NCI-H510A treated with DMSO at 0.1 percent for 48 hours (cell line): ENCODE results near the gene IBA57.

Experiments
- DNase-seq: peaks from one replicate; lab custom pipeline; 2025; lab: John Stamatoyannopoulos, UW

The IBA57 gene

DNA sequence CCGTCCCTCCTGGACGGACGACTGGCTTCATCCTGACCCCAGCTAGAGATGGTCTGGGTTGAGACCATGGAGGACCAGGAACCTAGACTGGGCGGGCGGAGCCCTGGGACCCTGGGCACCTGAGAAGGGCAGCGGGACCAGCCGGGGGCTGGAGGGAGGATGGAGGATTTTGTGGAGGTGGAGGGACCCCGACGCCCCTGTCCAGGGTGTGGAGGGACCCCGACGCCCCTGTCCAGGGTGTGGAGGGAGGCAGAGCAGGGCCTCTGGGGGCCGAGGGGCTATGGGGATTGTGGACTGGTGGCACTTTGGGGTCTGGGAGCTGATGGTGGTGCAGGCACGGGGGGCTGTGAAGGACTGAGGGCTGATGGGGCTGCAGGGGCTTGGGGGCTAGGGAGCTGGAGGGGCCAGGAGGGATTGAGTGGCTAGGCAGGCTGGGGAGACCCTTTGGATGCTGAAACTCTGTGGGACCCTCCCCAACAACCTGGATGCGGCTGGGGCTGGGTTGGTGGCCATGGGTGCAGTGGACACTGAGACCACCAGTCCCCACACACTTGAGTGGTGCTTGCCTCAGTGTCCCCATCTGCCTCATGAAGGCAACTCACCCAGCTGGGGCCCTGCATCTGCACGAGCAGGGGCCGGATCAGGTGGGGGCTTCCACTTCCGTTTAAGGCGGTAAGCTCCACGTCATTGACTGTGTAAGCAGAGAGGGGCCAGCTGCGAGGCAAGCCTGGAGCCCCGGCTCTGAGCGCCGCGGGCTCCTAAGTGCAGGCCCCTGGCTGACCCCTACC, 8.5 kb upstream of the IBA57 start:
- DNase-seq = no peak

DNA sequence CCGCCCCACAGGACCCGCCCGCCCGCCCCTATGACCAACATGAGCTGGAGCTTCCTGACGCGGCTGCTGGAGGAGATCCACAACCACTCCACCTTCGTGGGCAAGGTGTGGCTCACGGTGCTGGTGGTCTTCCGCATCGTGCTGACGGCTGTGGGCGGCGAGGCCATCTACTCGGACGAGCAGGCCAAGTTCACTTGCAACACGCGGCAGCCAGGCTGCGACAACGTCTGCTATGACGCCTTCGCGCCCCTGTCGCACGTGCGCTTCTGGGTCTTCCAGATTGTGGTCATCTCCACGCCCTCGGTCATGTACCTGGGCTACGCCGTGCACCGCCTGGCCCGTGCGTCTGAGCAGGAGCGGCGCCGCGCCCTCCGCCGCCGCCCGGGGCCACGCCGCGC, 7.9 kb upstream of the IBA57 start:
- DNase-seq = no peak

DNA sequence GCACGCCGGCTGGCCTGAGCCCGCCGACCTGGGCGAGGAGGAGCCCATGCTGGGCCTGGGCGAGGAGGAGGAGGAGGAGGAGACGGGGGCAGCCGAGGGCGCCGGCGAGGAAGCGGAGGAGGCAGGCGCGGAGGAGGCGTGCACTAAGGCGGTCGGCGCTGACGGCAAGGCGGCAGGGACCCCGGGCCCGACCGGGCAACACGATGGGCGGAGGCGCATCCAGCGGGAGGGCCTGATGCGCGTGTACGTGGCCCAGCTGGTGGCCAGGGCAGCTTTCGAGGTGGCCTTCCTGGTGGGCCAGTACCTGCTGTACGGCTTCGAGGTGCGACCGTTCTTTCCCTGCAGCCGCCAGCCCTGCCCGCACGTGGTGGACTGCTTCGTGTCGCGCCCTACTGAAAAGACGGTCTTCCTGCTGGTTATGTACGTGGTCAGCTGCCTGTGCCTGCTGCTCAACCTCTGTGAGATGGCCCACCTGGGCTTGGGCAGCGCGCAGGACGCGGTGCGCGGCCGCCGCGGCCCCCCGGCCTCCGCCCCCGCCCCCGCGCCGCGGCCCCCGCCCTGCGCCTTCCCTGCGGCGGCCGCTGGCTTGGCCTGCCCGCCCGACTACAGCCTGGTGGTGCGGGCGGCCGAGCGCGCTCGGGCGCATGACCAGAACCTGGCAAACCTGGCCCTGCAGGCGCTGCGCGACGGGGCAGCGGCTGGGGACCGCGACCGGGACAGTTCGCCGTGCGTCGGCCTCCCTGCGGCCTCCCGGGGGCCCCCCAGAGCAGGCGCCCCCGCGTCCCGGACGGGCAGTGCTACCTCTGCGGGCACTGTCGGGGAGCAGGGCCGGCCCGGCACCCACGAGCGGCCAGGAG, 7.2 kb upstream of the IBA57 start:
- DNase-seq = no peak

GRCh38 chr1:228159008-228159665, 6.5 kb upstream of the IBA57 start:
- no peak for DNase-seq

DNA sequence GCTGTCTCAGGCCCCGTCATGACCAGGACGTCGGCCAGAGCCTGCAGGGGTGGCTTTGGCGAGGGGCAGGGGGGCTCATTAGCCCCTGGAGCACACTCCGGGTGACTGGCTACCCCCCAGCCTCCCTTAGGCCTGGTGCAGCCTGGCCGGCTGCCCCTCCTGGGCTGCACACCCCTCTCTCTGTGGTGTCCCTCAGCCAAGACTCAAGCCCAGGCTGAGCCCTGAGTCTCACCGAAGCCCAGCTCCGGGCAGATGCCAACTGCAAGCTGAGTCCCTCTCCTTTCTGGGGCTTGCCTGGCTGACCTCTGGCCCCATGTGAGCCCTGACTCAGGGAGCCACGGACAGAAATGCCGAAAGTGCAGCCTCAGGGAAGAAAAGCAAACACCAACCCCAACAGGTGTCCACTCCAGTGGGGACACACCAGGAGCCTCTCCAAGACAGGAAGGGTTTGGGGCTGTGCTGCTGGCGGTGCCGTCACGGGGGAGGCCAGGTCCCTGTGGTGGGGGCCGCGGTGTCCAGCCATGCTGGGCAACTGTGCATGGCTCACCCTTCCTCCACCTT, 5.3 kb upstream of the IBA57 start:
- no peak for DNase-seq

- DNase-seq = no peak
Observed at GRCh38 chr1:228161362-228161761, 4.2 kb upstream of the IBA57 start.

DNA sequence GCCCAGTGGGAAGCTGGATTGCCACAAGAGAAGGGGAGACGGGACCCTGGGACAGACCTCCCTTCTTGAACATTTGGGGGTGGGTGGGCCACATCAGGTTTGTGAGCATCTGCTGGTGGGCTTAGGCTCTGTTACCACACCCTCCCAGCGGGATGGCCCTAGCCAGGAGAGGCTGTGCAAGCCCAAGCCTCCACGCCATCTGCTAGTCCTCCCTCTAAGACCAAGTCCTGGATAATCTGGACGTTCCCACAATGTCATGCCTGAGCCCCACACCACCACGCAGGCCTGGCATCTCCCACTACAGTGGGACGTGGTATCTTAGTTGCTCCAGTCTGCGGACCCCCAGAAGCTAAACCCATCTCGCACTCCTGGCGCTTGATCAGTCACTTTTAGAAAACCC, 3.7 kb upstream of the IBA57 start:
- DNase-seq = no peak

DNA sequence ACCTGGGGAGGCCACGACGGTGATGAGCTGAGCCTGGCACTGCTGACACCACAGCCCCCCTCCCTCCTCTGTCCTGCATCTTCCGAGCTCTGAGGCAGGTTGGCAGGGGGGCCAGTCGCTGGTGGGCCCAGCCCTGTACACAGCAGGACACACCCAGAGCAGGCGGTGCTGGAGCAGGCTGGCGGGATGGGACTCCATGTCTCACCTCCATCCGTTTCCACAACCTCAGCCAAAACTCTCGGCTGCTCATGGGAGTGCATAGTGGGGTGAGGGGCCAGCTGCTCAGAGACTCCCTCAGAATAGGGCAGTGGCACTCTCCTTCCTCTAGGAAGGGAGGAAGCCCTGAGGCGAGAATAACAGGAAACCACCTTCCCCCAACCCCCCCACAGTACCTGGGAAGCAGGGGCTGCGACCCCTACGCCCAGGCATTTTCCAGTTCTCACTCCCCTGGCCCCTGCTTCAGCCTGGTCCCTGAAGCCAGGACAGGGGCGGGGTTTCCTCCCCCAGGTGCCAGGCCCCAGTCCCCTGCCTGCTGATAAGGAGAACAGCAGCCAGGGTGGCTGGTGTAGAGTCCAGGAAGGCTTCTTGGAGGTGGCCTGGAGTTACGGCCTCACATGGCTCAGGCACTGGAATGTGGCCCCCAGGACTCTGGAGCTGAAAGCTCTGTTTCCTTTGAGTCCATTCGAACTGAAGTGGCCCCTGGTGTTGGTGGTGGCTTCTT, 3.2 kb upstream of the IBA57 start:
- no peak for DNase-seq

GRCh38 chr1:228163007-228163753, 2.4 kb upstream of the IBA57 start:
- DNase-seq = no peak

DNA sequence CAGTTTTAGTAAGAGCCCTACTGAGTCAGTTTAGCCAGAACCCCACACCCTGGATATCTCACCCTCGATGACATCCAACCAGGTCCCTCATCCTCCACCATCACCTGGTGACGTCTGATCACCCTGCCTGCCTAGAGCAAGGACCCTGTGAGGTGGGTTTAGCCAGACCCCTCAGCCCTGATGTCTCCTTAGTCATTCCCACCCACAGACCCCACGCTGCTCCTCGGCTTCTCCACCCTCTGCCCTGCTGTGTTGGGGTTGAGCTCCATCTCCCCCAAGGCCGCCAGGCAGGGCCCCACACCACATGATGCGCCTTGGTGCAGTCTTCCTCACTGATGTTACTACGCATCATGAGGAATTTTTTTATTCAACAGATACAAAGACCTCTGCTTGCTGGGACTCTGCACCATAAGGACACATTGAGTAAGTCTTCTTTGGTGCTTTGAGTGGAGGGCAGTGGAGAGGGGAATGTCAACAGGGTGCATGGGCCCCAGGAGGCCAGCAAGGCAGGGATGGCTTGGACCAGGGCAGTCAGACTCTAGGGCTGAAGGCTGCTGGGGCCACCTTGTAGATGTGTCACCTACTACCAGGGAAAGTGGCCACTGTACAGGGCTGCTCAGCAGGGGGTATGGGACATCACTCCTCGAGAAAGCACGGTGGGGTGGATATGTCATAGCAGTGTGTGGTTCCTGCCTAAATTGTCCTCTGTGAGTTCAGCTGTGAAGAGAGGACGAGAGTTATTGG, 1.7 kb upstream of the IBA57 start:
- DNase-seq = no peak

DNA sequence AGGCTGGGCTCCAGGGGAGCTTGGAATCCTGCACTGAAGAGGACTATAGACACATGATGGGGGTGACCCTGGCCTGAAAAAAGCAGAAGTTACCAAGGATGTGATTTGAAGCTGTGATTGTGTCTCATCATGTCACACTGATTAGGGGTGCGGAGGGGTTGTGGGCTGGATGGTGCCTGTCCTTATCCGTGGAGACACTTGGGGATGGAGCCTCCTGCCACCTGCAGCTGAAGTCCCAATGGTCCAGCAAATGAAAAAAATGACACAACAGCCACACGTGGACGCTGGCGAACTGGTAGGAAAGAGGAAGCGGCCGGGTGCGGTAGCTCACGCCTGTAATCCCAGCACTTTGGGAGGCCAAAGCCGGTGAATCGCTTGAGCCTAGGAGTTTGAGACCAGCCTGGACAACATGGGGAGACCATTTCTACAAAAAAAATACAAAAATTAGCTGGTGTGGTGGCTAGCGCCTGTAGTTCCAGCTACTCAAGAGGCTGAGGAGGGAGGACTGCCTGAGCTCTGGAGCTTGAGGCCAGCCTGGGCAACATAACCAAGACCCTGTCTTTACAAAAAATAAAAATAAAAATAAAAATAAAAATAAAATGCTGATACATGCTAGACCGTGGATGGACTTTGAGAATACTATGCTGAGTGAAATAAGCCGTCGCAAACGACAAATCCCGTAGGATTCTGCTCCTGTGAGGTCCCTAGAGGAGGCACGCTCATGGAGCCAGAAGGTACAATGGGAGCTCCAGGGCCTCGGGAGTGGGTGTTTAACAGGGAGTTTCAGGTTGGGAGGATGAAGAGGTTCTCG, 838 bp upstream of the IBA57 start:
- no peak for DNase-seq

DNA sequence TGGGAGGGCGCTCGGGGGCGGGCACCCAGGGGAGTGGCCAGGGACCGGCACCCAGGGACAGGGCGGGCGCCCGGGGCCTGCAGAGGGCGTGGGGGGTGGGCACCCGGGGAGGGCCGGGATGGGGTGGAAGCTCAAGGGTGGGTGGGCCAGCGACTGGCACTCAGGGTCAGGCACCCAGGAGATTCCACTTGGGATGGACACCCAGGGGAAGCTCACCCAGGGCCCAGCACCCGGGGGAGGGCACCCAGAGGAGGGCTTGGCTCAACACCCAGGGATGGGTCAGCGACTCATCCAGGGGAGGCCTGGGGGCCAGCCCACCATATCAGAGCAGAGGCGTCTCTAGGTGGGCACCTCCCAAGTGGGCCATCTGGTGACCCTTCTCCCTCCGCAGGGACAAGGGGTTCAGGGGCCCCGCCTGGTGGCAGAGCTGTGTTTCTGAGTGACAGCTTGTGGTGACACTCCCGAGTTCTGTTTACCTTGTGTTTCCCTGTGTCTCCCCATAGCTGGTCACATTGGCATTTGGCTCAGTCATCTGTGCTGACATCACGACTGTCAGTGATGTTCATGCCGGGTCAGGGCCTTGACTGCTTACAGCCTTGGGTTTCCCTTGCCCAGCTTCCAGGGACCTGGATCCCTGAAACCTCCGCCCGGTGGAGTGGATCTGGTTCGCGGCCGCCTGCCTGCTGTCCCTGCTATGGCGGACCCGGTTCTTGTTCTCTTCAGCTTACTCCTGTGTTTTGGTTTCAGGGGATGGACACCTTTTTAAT, 749 bp downstream of the IBA57 start:
- no peak for DNase-seq

DNA sequence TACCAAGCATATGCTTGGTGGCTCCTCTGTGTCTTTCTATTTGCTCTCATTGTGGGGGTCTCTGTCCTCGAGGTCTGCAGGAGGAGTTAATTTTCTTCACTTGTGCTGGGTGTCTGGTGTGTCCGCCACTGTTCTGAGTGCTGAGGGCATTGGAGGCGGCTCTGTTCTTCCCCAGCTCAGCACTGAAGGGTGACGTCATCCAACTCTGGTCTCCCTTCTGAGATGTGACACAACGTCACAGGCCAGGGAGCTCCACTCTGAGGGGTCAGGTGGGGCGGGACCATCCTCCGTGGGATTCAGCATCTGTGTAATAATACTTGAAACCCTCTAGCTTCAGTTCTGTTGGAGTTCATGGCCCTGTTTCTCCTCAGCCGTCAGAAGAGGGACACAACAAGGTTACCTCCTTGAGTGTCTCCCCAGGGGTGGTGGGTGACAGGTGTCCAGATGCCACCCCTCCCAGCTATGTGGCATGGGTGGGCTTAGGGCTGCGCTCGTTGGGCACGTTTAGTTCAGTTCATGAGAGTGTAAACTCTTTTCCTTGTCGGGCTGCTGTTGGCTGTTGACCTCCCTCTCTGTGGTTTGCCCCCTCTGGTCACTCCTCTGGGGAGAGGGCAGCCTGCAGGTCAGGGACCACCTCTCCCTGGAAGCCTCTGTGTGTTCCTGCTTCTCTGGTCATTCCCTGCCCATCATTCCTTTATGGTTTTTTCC, 3.1 kb downstream of the IBA57 start:
- DNase-seq = no peak

GRCh38 chr1:228169345-228169744, 3.7 kb downstream of the IBA57 start:
- DNase-seq = no peak

DNA sequence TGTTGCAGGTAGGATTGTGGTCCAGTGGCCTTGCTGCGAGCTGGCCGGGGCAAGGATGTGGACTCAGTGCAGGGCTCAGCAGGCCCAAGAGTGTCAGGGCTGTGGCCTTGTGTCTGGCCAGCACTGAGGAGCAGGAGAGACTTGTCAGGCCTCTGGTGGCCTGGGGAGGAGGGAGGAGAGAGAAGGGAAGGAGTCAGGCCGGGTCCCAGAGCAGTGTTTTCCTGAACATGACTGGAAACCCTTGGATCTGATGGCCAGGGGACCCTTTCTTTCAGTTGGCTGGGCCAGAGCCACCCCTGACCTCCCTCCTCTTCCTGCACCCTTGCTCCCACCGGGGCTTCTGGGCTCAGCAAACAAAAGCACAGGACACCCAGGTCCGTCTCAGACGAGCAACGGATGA, 5.1 kb downstream of the IBA57 start:
- DNase-seq = no peak

GRCh38 chr1:228171221-228171891, 5.8 kb downstream of the IBA57 start:
- DNase-seq = no peak
